ENCODE results near the gene PAPPA2.
"Not testable (repeated sequence)": the region's sequence is repeated elsewhere in the genome, so short reads cannot be mapped to it uniquely, and the experiment has no call there.

PAPPA2 gene

GRCh38 chr1:176552217-176552991 is 89.4 kb downstream of the PAPPA2 start:
- no peak for DNase-seq

- no peak for DNase-seq
Measured at GRCh38 chr1:176552999-176553398, 90.0 kb downstream of the PAPPA2 start.

- DNase-seq, result no peak
Measured at GRCh38 chr1:176556288-176556687, 93.3 kb downstream of the PAPPA2 start.

GRCh38 chr1:176557543-176558258 is 94.7 kb downstream of the PAPPA2 start:
- DNase-seq, result no peak

- DNase-seq, result no peak
Measured at GRCh38 chr1:176558561-176558960, 95.6 kb downstream of the PAPPA2 start.

GRCh38 chr1:176559474-176559873 is 96.5 kb downstream of the PAPPA2 start:
- no peak for DNase-seq

- peak; percentile 49 for DNase-seq
Measured at GRCh38 chr1:176559878-176560277, 96.9 kb downstream of the PAPPA2 start.

GRCh38 chr1:176560681-176561080 is 97.7 kb downstream of the PAPPA2 start:
- no peak for DNase-seq

- not testable (repeated sequence) for DNase-seq
Measured at GRCh38 chr1:176561761-176562160, 98.8 kb downstream of the PAPPA2 start.

- DNase-seq, result no peak
Measured at GRCh38 chr1:176566004-176566975, 103.3 kb downstream of the PAPPA2 start.

- DNase-seq, result no peak
Measured at GRCh38 chr1:176567190-176567794, 104.3 kb downstream of the PAPPA2 start.

GRCh38 chr1:176568185-176568584 is 105.2 kb downstream of the PAPPA2 start:
- no peak for DNase-seq

GRCh38 chr1:176574756-176575155 is 111.8 kb downstream of the PAPPA2 start:
- no peak for DNase-seq

- DNase-seq, result no peak
Measured at GRCh38 chr1:176575991-176576390, 113.0 kb downstream of the PAPPA2 start.

GRCh38 chr1:176576670-176577069 is 113.7 kb downstream of the PAPPA2 start:
- DNase-seq, result no peak

- no peak for DNase-seq
Measured at GRCh38 chr1:176577646-176578197, 114.7 kb downstream of the PAPPA2 start.

GRCh38 chr1:176579087-176579486 is 116.1 kb downstream of the PAPPA2 start:
- no peak for DNase-seq

GRCh38 chr1:176595217-176595616 is 132.2 kb downstream of the PAPPA2 start:
- DNase-seq, result no peak

GRCh38 chr1:176601348-176601747 is 138.4 kb downstream of the PAPPA2 start:
- no peak for DNase-seq

GRCh38 chr1:176602388-176603004 is 139.5 kb downstream of the PAPPA2 start:
- DNase-seq, result no peak

GRCh38 chr1:176603696-176604095 is 140.7 kb downstream of the PAPPA2 start:
- DNase-seq, result no peak

- DNase-seq, result no peak
Measured at GRCh38 chr1:176604461-176604860, 141.5 kb downstream of the PAPPA2 start.
